GM12873 (cell line): ENCODE data around the gene SMARCB1.

Source experiments
- TF ChIP-seq, protein P1 (sequence below): IDR thresholded peaks from 2 replicates; pipeline ENCODE4 v1.5.1; 2012; ENCODE audit warnings: low read depth, mild to moderate bottlenecking, moderate library complexity, low read length, control low read depth; ENCODE audit not compliant: insufficient read depth; ENCODE audit errors: missing control alignments

SMARCB1 gene

DNA sequence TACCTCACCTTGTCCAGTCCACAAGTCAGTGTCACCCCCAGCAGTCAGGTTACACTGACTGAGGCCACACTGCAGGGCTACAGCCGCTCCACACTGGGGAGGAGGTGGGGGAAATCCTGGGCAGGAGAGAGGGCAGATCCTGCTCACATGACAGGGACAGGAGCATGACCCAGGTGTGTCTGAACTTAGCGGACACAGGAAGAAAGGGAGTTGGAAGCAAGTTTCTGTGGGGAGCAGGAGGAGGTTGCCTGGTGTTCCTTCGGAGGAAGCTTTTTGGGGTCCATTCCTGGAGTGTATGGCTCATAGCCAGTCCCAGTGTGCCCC, 8.2 kb upstream of the SMARCB1 start:
- TF ChIP-seq, protein P1, sequence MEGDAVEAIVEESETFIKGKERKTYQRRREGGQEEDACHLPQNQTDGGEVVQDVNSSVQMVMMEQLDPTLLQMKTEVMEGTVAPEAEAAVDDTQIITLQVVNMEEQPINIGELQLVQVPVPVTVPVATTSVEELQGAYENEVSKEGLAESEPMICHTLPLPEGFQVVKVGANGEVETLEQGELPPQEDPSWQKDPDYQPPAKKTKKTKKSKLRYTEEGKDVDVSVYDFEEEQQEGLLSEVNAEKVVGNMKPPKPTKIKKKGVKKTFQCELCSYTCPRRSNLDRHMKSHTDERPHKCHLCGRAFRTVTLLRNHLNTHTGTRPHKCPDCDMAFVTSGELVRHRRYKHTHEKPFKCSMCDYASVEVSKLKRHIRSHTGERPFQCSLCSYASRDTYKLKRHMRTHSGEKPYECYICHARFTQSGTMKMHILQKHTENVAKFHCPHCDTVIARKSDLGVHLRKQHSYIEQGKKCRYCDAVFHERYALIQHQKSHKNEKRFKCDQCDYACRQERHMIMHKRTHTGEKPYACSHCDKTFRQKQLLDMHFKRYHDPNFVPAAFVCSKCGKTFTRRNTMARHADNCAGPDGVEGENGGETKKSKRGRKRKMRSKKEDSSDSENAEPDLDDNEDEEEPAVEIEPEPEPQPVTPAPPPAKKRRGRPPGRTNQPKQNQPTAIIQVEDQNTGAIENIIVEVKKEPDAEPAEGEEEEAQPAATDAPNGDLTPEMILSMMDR, result no peak

- TF ChIP-seq, protein P1, result no peak
Observed at GRCh38 chr22:23779083-23779482, 7.7 kb upstream of the SMARCB1 start.

DNA sequence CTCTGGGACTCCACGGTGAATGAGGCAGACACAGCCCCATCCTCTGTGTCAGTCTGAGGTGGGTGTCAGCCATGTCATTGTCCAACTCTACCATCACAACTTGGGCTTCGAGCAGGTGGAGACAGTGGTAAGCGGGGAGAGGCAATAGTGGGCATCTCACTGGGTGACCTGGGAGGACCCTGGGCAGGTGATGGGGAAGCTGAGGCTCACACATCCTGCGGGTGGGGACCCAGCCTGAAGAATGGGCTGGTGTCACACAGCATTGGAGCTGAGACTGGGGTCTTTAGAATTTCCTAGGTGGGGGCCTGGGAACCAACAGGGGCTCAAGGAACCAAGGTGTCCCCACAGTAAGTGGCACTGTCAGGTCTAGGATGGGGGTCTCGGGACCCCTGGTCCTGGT, 7.0 kb upstream of the SMARCB1 start:
- TF ChIP-seq, protein P1, result no peak

- TF ChIP-seq, protein P1, result no peak
Observed at GRCh38 chr22:23780146-23780748, 6.5 kb upstream of the SMARCB1 start.

- TF ChIP-seq, protein P1, result no peak
Observed at GRCh38 chr22:23781065-23781464, 5.7 kb upstream of the SMARCB1 start.

- TF ChIP-seq, protein P1, result no peak
Observed at GRCh38 chr22:23781511-23782183, 5.1 kb upstream of the SMARCB1 start.

GRCh38 chr22:23782252-23782651, 4.5 kb upstream of the SMARCB1 start:
- TF ChIP-seq, protein P1, result no peak
